ENCODE data around the gene CBLIF. TPM values are rescaled to one million over a fixed set of nuclear protein-coding genes. Genes with fewer than 3 reads are reported as not detected.

CBLIF gene
- total and polyA plus RNA-seq, 2 of the 8 experiments (the other 6 are each of a cell fraction or from before 2014, with no cell fraction given): not detected

DNA sequence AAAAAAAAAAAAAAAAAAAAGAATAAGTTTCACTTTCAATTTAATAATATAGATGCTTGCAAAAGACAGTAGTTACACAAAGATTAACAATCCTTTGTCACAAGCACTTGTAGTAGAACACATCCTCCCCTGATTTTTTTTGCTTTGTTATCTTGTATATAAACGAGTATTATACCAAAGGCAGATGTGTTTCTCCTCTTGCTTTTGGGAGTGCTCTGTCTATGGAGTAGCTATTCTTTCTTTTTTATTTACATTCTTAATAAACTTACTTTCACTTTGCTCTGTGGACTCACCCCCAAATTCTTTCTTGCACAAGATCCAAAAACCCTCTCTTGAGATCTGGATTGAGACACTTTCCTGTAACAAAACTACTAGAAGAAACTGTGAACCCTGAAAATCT lies 31.3 kb downstream of the CBLIF start:
- Histone ChIP-seq H3K4ac (replicated peaks; ENCODE audit: insufficient read length, low read depth, low read length) (no peak overlapping the region), H3K4me3 (ENCODE audit: extremely low read depth in 1 of 4, insufficient read depth in 2 of 4, low read depth in 3 of 4, low read length in 4 of 4) (peak overlapping the region in 1 of 4 experiments; percentile 63; a peak in 2 of 8 replicates), H4K8ac (ENCODE audit: extremely low read depth, insufficient read depth, low read length) (no peak overlapping the region), H4K91ac (replicated peaks; ENCODE audit: insufficient read length, low read length) (no peak overlapping the region), H2BK20ac (ENCODE audit: low read length) (no peak overlapping the region), H2BK15ac (ENCODE audit: low read length) (no peak overlapping the region), H3K23ac (ENCODE audit: insufficient read length) (no peak overlapping the region), H3K56ac (replicated peaks; ENCODE audit: insufficient read length, low read depth, low read length) (no peak overlapping the region), H3K79me1 (ENCODE audit: low read depth, low read length) (0 out of 2 replicates have a peak, but pooled peaks cover 3% of the 10 kb centered on the region), H4K5ac (ENCODE audit: insufficient read length, low read depth, low read length) (peak overlapping the region; percentile 19), H2BK120ac (replicated peaks; ENCODE audit: low read depth, low read length) (no peak overlapping the region), H3K9ac (replicated peaks in 1 of 4; ENCODE audit: extremely low read depth in 1 of 4, low read depth in 3 of 4, low read length in 3 of 4) (no peak overlapping the region), H3K4me1 (replicated peaks in 1 of 4; ENCODE audit: control insufficient read depth in 3 of 4, insufficient read depth in 4 of 4, low read length in 3 of 4) (peaks cover 6 to 15% (median 9%) of the 10 kb centered on the region in 4 experiments), H2AK5ac (ENCODE audit: low read depth, low read length) (no peak overlapping the region), H3K23me2 (ENCODE audit: low read depth, low read length) (0 out of 2 replicates have a peak, but pooled peaks cover 4% of the 10 kb centered on the region), H3K36me3 (ENCODE audit: control insufficient read depth in 2 of 4, insufficient read depth in 4 of 4, low read length in 3 of 4) (no peaks in the 10 kb centered on the region), H3K27me3 (replicated peaks in 1 of 4; ENCODE audit: control insufficient read depth in 3 of 4, extremely low read depth in 1 of 4, insufficient read depth in 3 of 4, low read length in 3 of 4) (no peaks in the 10 kb centered on the region), H3K9me3 (ENCODE audit: insufficient read depth in 2 of 2, low read depth in 1 of 2, low read length in 1 of 2) (no peaks in the 10 kb centered on the region), H3K27ac (ENCODE audit: low read depth, low read length) (no peak overlapping the region), H3K4me2 (ENCODE audit: insufficient read depth in 1 of 2, low read depth in 2 of 2, low read length in 2 of 2) (peak overlapping the region; percentile 61 to 78; a peak in 3 of 4 replicates), H2BK5ac (ENCODE audit: low read depth, low read length) (no peak overlapping the region), H3K18ac (ENCODE audit: extremely low read depth, low read length) (no peak overlapping the region), H3K79me2 (ENCODE audit: control insufficient read depth in 1 of 2, insufficient read depth in 2 of 2, low read length in 2 of 2) (peaks cover 0 to 10% of the 10 kb centered on the region in 2 experiments; a peak in 2 of 4 replicates), H4K20me1 (replicated peaks in 1 of 2; ENCODE audit: control insufficient read depth in 1 of 2, insufficient read depth in 2 of 2, low read length in 2 of 2) (no peaks in the 10 kb centered on the region), H2AFZ (ENCODE audit: low read length) (no peak overlapping the region), H3K14ac (ENCODE audit: insufficient read length) (no peak overlapping the region), H2BK12ac (ENCODE audit: low read depth, low read length) (no peak overlapping the region)
- WGBS, 2 experiments (ENCODE audit: extremely low coverage in 1 of 2, insufficient coverage in 1 of 2, insufficient read length in 1 of 2, insufficient replicate concordance in 2 of 2, low coverage in 1 of 2, low lambda C conversion rate in 2 of 2, missing lambda C conversion rate in 1 of 2): 81% methylated on average over 1 of the region's 1 CpG; no CpG with 5 or more reads in 1 of the 2 experiments
- ChIA-PET CTCF (ENCODE audit: partially characterized antibody) (interaction anchor here (0.8 to 2.9 kb wide), 3 partner anchors 11 to 307 kb away, joined by 3 to 14 read pairs (median 3); no protein-coding TSS in a partner anchor), POLR2A (ENCODE audit: partially characterized antibody) (interaction anchor here (0.6 kb wide), 1 partner anchor 642 kb away, joined by 3 read pairs; the partner anchor contains the start of gene DTX4)
- DNase-seq (ENCODE audit: low read depth in 1 of 2, low spot score in 2 of 2): no peak
- no peak for FAIRE-seq

All from H1 (cell line).